RWPE2 (cell line): ENCODE results near the gene MRPL17.
"Not testable (repeated sequence)": the region's sequence is repeated elsewhere in the genome, so short reads cannot be mapped to it uniquely, and the experiment has no call there.

Source experiments
- ATAC-seq: fragments of 200-7000 bp; cut with Tn5 transposase; 3 replicates; pipeline ENCODE4 v1.9.1; 2021; ENCODE audit warnings: low read depth
- DNase-seq: peaks from one replicate; pipeline ENCODE4 v3.0.0-alpha.2; 2020; ENCODE audit warnings: low spot score
- H3K27ac ChIP-seq: fragments of 450-650 bp; 2 replicates; pipeline ENCODE4 v1.5.1; 2017; ENCODE audit warnings: mild to moderate bottlenecking; ENCODE audit not compliant: poor library complexity, severe bottlenecking
- H3K27me3 ChIP-seq: fragments of 250-450 bp; sonication (Bioruptor Pico); 2 replicates; pipeline ENCODE4 v1.5.1; 2021; ENCODE audit warnings: mild to moderate bottlenecking, moderate library complexity; ENCODE audit not compliant: insufficient read depth, poor library complexity, severe bottlenecking
- H3K36me3 ChIP-seq: fragments of 250-450 bp; sonication (Bioruptor Pico); 2 replicates; pipeline ENCODE4 v1.5.1; 2020; ENCODE audit warnings: low read depth, mild to moderate bottlenecking, moderate library complexity
- H3K4me1 ChIP-seq: fragments of 250-450 bp; sonication (Bioruptor Pico); 2 replicates; pipeline ENCODE4 v1.5.1; 2021; ENCODE audit warnings: mild to moderate bottlenecking, moderate library complexity; ENCODE audit not compliant: insufficient read depth, poor library complexity, severe bottlenecking
- H3K4me3 ChIP-seq: fragments of 250-450 bp; sonication (Bioruptor Pico); 2 replicates; pipeline ENCODE4 v1.5.1; 2021; ENCODE audit warnings: mild to moderate bottlenecking, moderate library complexity; ENCODE audit not compliant: severe bottlenecking
- H3K9me3 ChIP-seq: fragments of 250-450 bp; sonication (Bioruptor Pico); 2 replicates; pipeline ENCODE4 v1.5.1; 2021; ENCODE audit warnings: mild to moderate bottlenecking, moderate library complexity; ENCODE audit not compliant: severe bottlenecking
- CTCF ChIP-seq: fragments of 450-650 bp; IDR thresholded peaks from one replicate; pipeline ENCODE4 v1.5.1; 2017; ENCODE audit warnings: mild to moderate bottlenecking, moderate library complexity; ENCODE audit not compliant: poor library complexity, severe bottlenecking

MRPL17 gene

GRCh38 chr11:6705905-6706535, 22.9 kb upstream of the MRPL17 start:
- no peaks in the 10 kb centered on the region for H3K9me3 ChIP-seq
- H3K4me3 ChIP-seq = no peak overlapping the region
- H3K4me1 ChIP-seq = no peaks in the 10 kb centered on the region
- TF ChIP-seq CTCF = peak; percentile 90
- no peaks in the 10 kb centered on the region for H3K36me3 ChIP-seq
- no peaks in the 10 kb centered on the region for H3K27me3 ChIP-seq
- ATAC-seq = peak; percentile 49; the same call in 1 of the 3 replicates
- no peak for DNase-seq
- no peak overlapping the region for H3K27ac ChIP-seq

GRCh38 chr11:6703247-6704063, 20.3 kb upstream of the MRPL17 start:
- Histone ChIP-seq H3K4me3 (no peak overlapping the region), H3K9me3 (no peaks in the 10 kb centered on the region), H3K36me3 (no peaks in the 10 kb centered on the region), H3K4me1 (no peaks in the 10 kb centered on the region), H3K27me3 (no peaks in the 10 kb centered on the region), H3K27ac (no peak overlapping the region)
- ATAC-seq (peak; percentile 96), DNase-seq (no peak)
- peak; percentile 85 for TF ChIP-seq CTCF

- H3K36me3 ChIP-seq, H3K4me1 ChIP-seq, H3K4me3 ChIP-seq, DNase-seq, H3K27ac ChIP-seq, ATAC-seq, H3K9me3 ChIP-seq, H3K27me3 ChIP-seq: not testable (repeated sequence)
These were observed 18.8 kb upstream of the MRPL17 start for GRCh38 chr11:6701955-6702354.

GRCh38 chr11:6695377-6695776, 12.2 kb upstream of the MRPL17 start:
- ATAC-seq (no peak), DNase-seq (no peak)
- H3K36me3 ChIP-seq = no peaks in the 10 kb centered on the region
- H3K4me1 ChIP-seq = peaks cover 27% of the 10 kb centered on the region
- H3K9me3 ChIP-seq = no peaks in the 10 kb centered on the region
- H3K27me3 ChIP-seq = no peaks in the 10 kb centered on the region
- no peak for TF ChIP-seq CTCF
- peak overlapping the region; percentile 59 for H3K27ac ChIP-seq
- H3K4me3 ChIP-seq = no peak overlapping the region

GRCh38 chr11:6694229-6694535, 11.0 kb upstream of the MRPL17 start:
- ATAC-seq = no peak
- Histone ChIP-seq H3K4me3 (no peak overlapping the region), H3K27me3 (no peaks in the 10 kb centered on the region), H3K4me1 (peaks cover 27% of the 10 kb centered on the region), H3K9me3 (no peaks in the 10 kb centered on the region), H3K36me3 (no peaks in the 10 kb centered on the region), H3K27ac (peak overlapping the region; percentile 59)
- no peak for DNase-seq
- TF ChIP-seq CTCF = no peak
